Ishikawa (cell line): Measurements from ENCODE around the gene NPHS1.

ENCODE experiments used
- CEBPB ChIP-seq: IDR thresholded peaks from 2 replicates; pipeline ENCODE4 v1.6.1; 2012
- CREB1 ChIP-seq: IDR thresholded peaks from 2 replicates; pipeline ENCODE4 v1.6.1; 2012; ENCODE audit warnings: low read depth
- EGR1 ChIP-seq: IDR thresholded peaks from 2 replicates; pipeline ENCODE4 v1.6.1; 2012
- EP300 ChIP-seq: IDR thresholded peaks from 2 replicates; pipeline ENCODE4 v1.6.1; 2012; ENCODE audit warnings: borderline replicate concordance
- FOXM1 ChIP-seq: IDR thresholded peaks from 2 replicates; pipeline ENCODE4 v1.6.1; 2012; ENCODE audit warnings: low read depth, borderline replicate concordance
- NFIC ChIP-seq: IDR thresholded peaks from 2 replicates; pipeline ENCODE4 v1.6.1; 2012
- RAD21 ChIP-seq: IDR thresholded peaks from 2 replicates; pipeline ENCODE4 v1.6.1; 2012; ENCODE audit warnings: low read depth
- TAF1 ChIP-seq: IDR thresholded peaks from 2 replicates; pipeline ENCODE4 v1.6.1; 2012; ENCODE audit warnings: low read depth, mild to moderate bottlenecking
- TCF12 ChIP-seq: IDR thresholded peaks from 2 replicates; pipeline ENCODE4 v1.6.1; 2012; ENCODE audit warnings: low read depth
- TEAD4 ChIP-seq: IDR thresholded peaks from 2 replicates; pipeline ENCODE4 v1.6.1; 2012
- YY1 ChIP-seq: IDR thresholded peaks from 2 replicates; pipeline ENCODE4 v1.6.1; 2012; ENCODE audit warnings: low read depth
- ZBTB7A ChIP-seq: IDR thresholded peaks from 2 replicates; pipeline ENCODE4 v1.6.1; 2012; ENCODE audit warnings: low read depth
- TF ChIP-seq, protein P1 (sequence below): IDR thresholded peaks from 2 replicates; pipeline ENCODE4 v1.6.1; 2012; ENCODE audit warnings: low read depth, mild to moderate bottlenecking
- TF ChIP-seq, protein P2 (sequence below): IDR thresholded peaks from 2 replicates; pipeline ENCODE4 v1.6.1; 2012
- TF ChIP-seq, protein P3 (sequence below): IDR thresholded peaks from 2 replicates; pipeline ENCODE4 v1.6.1; 2012

The NPHS1 gene

DNA sequence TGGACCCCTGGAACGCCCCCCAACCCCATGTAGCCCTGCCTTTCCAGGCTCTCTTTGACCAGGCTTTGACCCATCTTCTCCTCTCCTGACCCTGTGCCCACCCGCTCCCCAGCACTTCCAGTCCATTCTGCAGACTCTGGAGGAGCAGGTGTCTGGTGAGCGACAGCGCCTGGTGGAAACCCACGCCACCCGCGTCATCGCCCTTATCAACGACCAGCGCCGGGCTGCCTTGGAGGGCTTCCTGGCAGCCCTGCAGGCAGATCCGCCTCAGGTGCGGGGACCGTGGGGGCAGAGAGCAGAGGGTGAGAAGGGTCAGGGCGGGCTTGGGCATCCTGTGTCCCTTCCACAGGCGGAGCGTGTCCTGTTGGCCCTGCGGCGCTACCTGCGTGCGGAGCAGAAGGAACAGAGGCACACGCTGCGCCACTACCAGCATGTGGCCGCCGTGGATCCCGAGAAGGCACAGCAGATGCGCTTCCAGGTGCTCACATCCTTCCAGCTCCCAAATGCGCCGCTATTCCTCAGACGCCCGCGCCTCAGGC, 22.2 kb upstream of the NPHS1 start:
- TF ChIP-seq CEBPB (no peak), RAD21 (no peak), NFIC (no peak), CREB1 (no peak), FOXM1 (no peak), TEAD4 (no peak), TAF1 (no peak), EP300 (no peak), TCF12 (no peak), ZBTB7A (no peak), YY1 (no peak)
- TF ChIP-seq, protein P1, sequence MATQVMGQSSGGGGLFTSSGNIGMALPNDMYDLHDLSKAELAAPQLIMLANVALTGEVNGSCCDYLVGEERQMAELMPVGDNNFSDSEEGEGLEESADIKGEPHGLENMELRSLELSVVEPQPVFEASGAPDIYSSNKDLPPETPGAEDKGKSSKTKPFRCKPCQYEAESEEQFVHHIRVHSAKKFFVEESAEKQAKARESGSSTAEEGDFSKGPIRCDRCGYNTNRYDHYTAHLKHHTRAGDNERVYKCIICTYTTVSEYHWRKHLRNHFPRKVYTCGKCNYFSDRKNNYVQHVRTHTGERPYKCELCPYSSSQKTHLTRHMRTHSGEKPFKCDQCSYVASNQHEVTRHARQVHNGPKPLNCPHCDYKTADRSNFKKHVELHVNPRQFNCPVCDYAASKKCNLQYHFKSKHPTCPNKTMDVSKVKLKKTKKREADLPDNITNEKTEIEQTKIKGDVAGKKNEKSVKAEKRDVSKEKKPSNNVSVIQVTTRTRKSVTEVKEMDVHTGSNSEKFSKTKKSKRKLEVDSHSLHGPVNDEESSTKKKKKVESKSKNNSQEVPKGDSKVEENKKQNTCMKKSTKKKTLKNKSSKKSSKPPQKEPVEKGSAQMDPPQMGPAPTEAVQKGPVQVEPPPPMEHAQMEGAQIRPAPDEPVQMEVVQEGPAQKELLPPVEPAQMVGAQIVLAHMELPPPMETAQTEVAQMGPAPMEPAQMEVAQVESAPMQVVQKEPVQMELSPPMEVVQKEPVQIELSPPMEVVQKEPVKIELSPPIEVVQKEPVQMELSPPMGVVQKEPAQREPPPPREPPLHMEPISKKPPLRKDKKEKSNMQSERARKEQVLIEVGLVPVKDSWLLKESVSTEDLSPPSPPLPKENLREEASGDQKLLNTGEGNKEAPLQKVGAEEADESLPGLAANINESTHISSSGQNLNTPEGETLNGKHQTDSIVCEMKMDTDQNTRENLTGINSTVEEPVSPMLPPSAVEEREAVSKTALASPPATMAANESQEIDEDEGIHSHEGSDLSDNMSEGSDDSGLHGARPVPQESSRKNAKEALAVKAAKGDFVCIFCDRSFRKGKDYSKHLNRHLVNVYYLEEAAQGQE: no peak
- TF ChIP-seq, protein P2, sequence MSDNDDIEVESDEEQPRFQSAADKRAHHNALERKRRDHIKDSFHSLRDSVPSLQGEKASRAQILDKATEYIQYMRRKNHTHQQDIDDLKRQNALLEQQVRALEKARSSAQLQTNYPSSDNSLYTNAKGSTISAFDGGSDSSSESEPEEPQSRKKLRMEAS: no peak
- TF ChIP-seq, protein P3, sequence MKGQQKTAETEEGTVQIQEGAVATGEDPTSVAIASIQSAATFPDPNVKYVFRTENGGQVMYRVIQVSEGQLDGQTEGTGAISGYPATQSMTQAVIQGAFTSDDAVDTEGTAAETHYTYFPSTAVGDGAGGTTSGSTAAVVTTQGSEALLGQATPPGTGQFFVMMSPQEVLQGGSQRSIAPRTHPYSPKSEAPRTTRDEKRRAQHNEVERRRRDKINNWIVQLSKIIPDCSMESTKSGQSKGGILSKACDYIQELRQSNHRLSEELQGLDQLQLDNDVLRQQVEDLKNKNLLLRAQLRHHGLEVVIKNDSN: no peak

DNA sequence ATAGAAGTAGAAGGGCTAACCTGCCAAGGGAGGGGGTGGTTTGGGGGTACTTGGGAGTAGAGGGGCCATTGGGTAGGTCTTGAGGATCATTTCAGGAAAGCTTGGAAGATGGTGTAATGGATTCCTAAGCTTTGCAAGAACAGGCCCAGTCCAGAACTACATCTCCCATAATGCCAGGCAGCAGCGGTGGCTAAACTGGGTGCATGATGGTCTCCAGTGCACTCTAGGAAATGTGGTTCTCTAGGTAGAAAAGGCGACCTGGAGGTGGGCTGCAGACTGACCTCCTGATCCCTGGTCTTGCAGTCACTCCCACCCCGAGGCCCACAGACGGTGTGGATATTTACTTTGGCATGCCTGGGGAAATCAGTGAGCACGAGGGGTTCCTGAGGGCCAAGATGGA, 19.9 kb upstream of the NPHS1 start:
- TF ChIP-seq YY1: peak; percentile 55; the same call in 1 of the 2 replicates
- TF ChIP-seq RAD21: no peak

DNA sequence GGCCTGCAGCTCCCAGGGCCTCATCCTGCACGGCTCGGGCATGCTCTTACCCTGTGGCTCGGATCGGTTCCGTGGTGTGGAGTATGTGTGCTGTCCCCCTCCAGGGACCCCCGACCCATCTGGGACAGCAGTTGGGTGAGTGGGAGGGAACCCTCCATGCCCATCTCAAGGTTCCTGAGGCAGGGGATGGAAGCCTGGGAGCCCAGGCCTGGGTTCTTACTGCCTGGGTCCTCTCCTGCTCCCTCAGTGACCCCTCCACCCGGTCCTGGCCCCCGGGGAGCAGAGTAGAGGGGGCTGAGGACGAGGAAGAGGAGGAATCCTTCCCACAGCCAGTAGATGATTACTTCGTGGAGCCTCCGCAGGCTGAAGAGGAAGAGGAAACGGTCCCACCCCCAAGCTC, 19.3 kb upstream of the NPHS1 start:
- TF ChIP-seq, protein P1: no peak

DNA sequence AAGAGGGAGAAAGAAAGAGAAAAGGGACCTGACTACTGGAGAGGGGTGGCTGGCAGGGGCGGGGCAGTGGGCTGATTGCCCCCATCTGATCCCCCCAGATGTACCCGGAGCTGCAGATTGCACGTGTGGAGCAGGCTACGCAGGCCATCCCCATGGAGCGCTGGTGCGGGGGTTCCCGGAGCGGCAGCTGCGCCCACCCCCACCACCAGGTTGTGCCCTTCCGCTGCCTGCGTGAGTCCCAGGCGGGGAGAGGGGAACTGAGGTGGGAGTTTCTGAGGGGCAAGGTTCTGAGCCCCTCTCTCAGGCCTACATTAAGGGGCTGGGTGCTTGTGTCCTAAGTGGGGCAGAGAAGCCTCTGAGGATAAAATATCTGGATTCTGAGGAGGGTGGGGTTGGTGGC, 18.5 kb upstream of the NPHS1 start:
- TF ChIP-seq FOXM1 (no peak), CEBPB (no peak), EP300 (no peak), ZBTB7A (no peak), TCF12 (no peak), TAF1 (no peak), CREB1 (no peak), EGR1 (no peak), TEAD4 (no peak), RAD21 (no peak)
- TF ChIP-seq, protein P2: no peak
- TF ChIP-seq, protein P1: no peak

DNA sequence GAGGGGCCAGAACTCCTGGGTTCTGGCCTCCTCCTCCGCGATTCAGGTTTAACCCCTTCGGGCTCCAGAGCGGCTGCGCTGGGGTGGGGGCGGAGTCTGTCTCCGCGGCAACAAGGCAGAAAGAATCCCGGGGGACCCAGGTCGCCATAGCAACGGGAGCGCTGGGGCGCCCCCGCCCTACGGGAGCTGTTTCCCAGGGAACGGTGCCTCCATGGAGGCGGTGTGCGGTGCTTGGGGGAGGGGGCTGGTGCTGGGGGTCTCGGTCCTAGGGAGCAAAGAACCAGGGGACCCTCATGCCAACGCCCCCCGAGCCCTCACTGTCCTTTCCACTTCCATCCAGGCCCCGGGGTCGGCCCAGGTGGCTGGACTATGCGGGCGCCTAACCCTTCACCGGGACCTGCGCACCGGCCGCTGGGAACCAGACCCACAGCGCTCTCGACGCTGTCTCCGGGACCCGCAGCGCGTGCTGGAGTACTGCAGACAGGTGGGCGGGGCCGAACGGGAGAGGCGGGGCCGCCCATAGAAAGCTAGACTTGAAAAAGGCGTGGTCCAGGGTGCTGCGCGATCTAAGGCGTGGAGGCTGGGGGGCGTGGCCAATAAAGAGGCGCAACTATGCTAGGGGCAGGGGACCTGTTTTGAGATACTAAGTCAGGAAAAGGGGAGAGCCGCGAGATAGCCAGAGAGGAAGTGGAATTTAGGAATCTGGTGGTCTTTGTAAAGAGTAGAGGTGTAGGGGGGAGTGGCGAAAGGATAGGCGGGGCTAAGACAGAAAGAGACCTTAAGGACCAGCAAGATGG, 17.2 kb upstream of the NPHS1 start:
- no peak for TF ChIP-seq RAD21
- TF ChIP-seq YY1: no peak
- no peak for TF ChIP-seq CREB1
- no peak; the same call in 1 of the 2 replicates for TF ChIP-seq TCF12
- TF ChIP-seq, protein P3: no peak
- no peak for TF ChIP-seq CEBPB
- TF ChIP-seq EP300: no peak
- peak; percentile 88 for TF ChIP-seq ZBTB7A
- TF ChIP-seq EGR1: no peak
- no peak for TF ChIP-seq TEAD4
- TF ChIP-seq NFIC: no peak
- TF ChIP-seq, protein P2: peak; percentile 94
- TF ChIP-seq TAF1: no peak
- 0 out of 2 replicates have a peak, but pooled peaks have one; percentile 40 for TF ChIP-seq FOXM1
- TF ChIP-seq, protein P1: no peak
